Upper lobe of left lung (tissue), 6 donors: ENCODE results near the gene SV2C. TPM values are rescaled to one million over a fixed set of nuclear protein-coding genes. Genes with fewer than 3 reads are reported as not detected.
A peak's percentile ranks its signal among the peaks of the same experiment; 100 is the strongest.
"Not testable (repeated sequence)": the region's sequence is repeated elsewhere in the genome, so short reads cannot be mapped to it uniquely, and the experiment has no call there.

Experiments
- ATAC-seq, 2 donors: fragments of 200-7000 bp; cut with Tn5 transposase; one replicate each; pipeline ENCODE4 v1.9.1; 2022; ENCODE audit warnings: mild to moderate bottlenecking in 2 of 2, moderate library complexity in 2 of 2; ENCODE audit not compliant: low FRiP score in 2 of 2
- DNase-seq, 2 donors: peaks; one replicate each; pipeline ENCODE4 v3.0.0-alpha.2; 2019 to 2020
- H3K27ac ChIP-seq, 4 donors: fragments of 200-600 bp; sonication (generic); one replicate each; pipeline ENCODE4 v1.5.1; 2016 to 2019
- H3K27me3 ChIP-seq, 4 donors: fragments of 200-600 bp; sonication (generic); one replicate each; pipeline ENCODE4 v1.5.1; 2017 to 2019
- H3K36me3 ChIP-seq, 4 donors: fragments of 200-600 bp; sonication (generic); one replicate each; pipeline ENCODE4 v1.5.1; 2016 to 2019
- H3K4me1 ChIP-seq, 4 donors: fragments of 200-600 bp; sonication (generic); one replicate each; pipeline ENCODE4 v1.5.1; 2018 to 2019
- H3K4me3 ChIP-seq, 4 donors: fragments of 200-600 bp; sonication (generic); one replicate each; pipeline ENCODE4 v1.5.1; 2017 to 2019; ENCODE audit warnings: mild to moderate bottlenecking in 2 of 4, moderate library complexity in 1 of 4
- H3K9me3 ChIP-seq, 4 donors: fragments of 200-600 bp; sonication (generic); one replicate each; pipeline ENCODE4 v1.5.1; 2018 to 2019
- CTCF ChIP-seq, 6 experiments: fragments of 450-650 bp in 4 of 6; fragments of 200-600 bp in 2 of 6; sonication (generic) in 2 of 6; IDR thresholded peaks; one replicate each; pipeline ENCODE4 v1.5.1; 2016 to 2019; ENCODE audit warnings: antibody characterized with exemption in 6 of 6
- EP300 ChIP-seq, 4 donors: sonication (generic); formaldehyde crosslinking; IDR thresholded peaks; one replicate each; pipeline ENCODE4 v1.5.1; 2017; ENCODE audit warnings: antibody characterized with exemption in 4 of 4, control low read depth in 2 of 4
- POLR2A ChIP-seq, 4 donors: fragments of 450-650 bp; IDR thresholded peaks; one replicate each; pipeline ENCODE4 v1.5.1; 2016 to 2017; ENCODE audit warnings: antibody characterized with exemption in 4 of 4, mild to moderate bottlenecking in 2 of 4
- POLR2AphosphoS5 ChIP-seq, 2 donors: sonication (generic); formaldehyde crosslinking; IDR thresholded peaks; one replicate each; pipeline ENCODE4 v1.5.1; 2017; ENCODE audit warnings: antibody characterized with exemption in 2 of 2
- WGBS, 2 donors: methylation state at CpG; one replicate each; pipeline ENCODE4 v1.1.5; 2017 to 2018; 5-methylcytosine and 5-hydroxymethylcytosine counted together
- total RNA-seq, 6 donors: library from RNA; depleted of rRNA in 4 of 6; stranded (reverse); fragments of >200 nt in 4 of 6; gene quantifications; one replicate each; pipeline versions ENCODE4 v1.1.0 to v1.2.1, GENCODE V29; 2016 to 2021
- donor health status: DM: no; HTN: no; CAD: no; lungs with moderate emphysema.
- donor health status: DM: no; HTN: yes; CAD: no; lungs with severe emphysema.

The SV2C gene
- total RNA-seq, 6 donors from 2014 or later, result 0.15 to 0.51 (median 0.21) TPM; not detected in 2

- ATAC-seq, result peak in 1 of 2 donors; percentile 67
- DNase-seq, result peak in 1 of 2 donors; percentile 37
These were observed 211.4 kb downstream of the SV2C start for GRCh38 chr5:76294573-76294972.

GRCh38 chr5:76298852-76299251, 215.7 kb downstream of the SV2C start:
- Histone ChIP-seq H3K27me3 (no peaks in the 10 kb centered on the region), H3K27ac (no peak overlapping the region), H3K36me3 (no peaks in the 10 kb centered on the region), H3K9me3 (no peaks in the 10 kb centered on the region), H3K4me1 (no peaks in the 10 kb centered on the region), H3K4me3 (no peak overlapping the region)
- TF ChIP-seq CTCF (IDR thresholded peaks at IDR 0.05), result no peak
- DNase-seq, result no peak
- WGBS, 2 donors, result 74 to 81% methylated on average over 1 of the region's 1 CpG
- ATAC-seq, result no peak

More at GRCh38 chr5:76294573-76294972, 211.4 kb downstream of the SV2C start:
- peaks cover 0 to 6% (median 0%) of the 10 kb centered on the region in 4 donors for H3K4me1 ChIP-seq
- H3K4me3 ChIP-seq, result no peak overlapping the region
- H3K27ac ChIP-seq, result peak overlapping the region in 2 of 4 donors; percentile 28 to 37
- H3K9me3 ChIP-seq, result no peaks in the 10 kb centered on the region
- TF ChIP-seq POLR2AphosphoS5 (IDR thresholded peaks at IDR 0.05), result no peak
- TF ChIP-seq EP300 (IDR thresholded peaks at IDR 0.05), result no peak
- TF ChIP-seq POLR2A (IDR thresholded peaks at IDR 0.05), result no peak
- TF ChIP-seq CTCF (IDR thresholded peaks at IDR 0.05), result no peak
- no peaks in the 10 kb centered on the region for H3K36me3 ChIP-seq
- no peaks in the 10 kb centered on the region for H3K27me3 ChIP-seq
- 47 to 52% methylated on average over 4 of the region's 4 CpGs for WGBS, 2 donors

- TF ChIP-seq EP300 (IDR thresholded peaks at IDR 0.05), result no peak
- TF ChIP-seq CTCF (IDR thresholded peaks at IDR 0.05), result no peak
- no peak for TF ChIP-seq POLR2A (IDR thresholded peaks at IDR 0.05)
- TF ChIP-seq POLR2AphosphoS5 (IDR thresholded peaks at IDR 0.05), result no peak
- Histone ChIP-seq H3K36me3 (no peaks in the 10 kb centered on the region), H3K27ac (no peak overlapping the region), H3K4me1 (no peaks in the 10 kb centered on the region), H3K4me3 (no peak overlapping the region), H3K9me3 (no peaks in the 10 kb centered on the region), H3K27me3 (no peaks in the 10 kb centered on the region)
- 86 to 92% methylated on average over 2 of the region's 2 CpGs for WGBS, 2 donors
- ATAC-seq (no peak), DNase-seq (no peak)
These were observed 216.4 kb downstream of the SV2C start for GRCh38 chr5:76299592-76299991.

- H3K27ac ChIP-seq, DNase-seq, H3K4me3 ChIP-seq, H3K27me3 ChIP-seq, ATAC-seq, H3K4me1 ChIP-seq, H3K36me3 ChIP-seq, H3K9me3 ChIP-seq: not testable (repeated sequence)
- 6 to 18% methylated on average over 1 of the region's 1 CpG for WGBS, 2 donors
These were observed 218.7 kb downstream of the SV2C start for GRCh38 chr5:76301932-76302331.

GRCh38 chr5:76302661-76303060, 219.5 kb downstream of the SV2C start:
- H3K9me3 ChIP-seq, H3K4me3 ChIP-seq, DNase-seq, ATAC-seq, H3K27me3 ChIP-seq, H3K27ac ChIP-seq, H3K36me3 ChIP-seq, H3K4me1 ChIP-seq: not testable (repeated sequence)

GRCh38 chr5:76303921-76304320, 220.7 kb downstream of the SV2C start:
- no peak for DNase-seq
- 62 to 72% methylated on average over 7 of the region's 7 CpGs for WGBS, 2 donors
- Histone ChIP-seq H3K27ac (no peak overlapping the region), H3K4me1 (peaks cover 0 to 5% (median 0%) of the 10 kb centered on the region in 4 donors), H3K27me3 (no peaks in the 10 kb centered on the region), H3K36me3 (no peaks in the 10 kb centered on the region), H3K9me3 (no peaks in the 10 kb centered on the region), H3K4me3 (no peak overlapping the region)
- no peak for ATAC-seq
- TF ChIP-seq POLR2AphosphoS5 (IDR thresholded peaks at IDR 0.05) (no peak), POLR2A (IDR thresholded peaks at IDR 0.05) (no peak), EP300 (IDR thresholded peaks at IDR 0.05) (no peak)
